ENCODE results near the gene RASGRP4.
"Not testable (repeated sequence)": the region's sequence is repeated elsewhere in the genome, so short reads cannot be mapped to it uniquely, and the experiment has no call there.

GRCh38 chr19:38410407-38410806 is 15.6 kb downstream of the RASGRP4 start:
- not testable (repeated sequence) for TF ChIP-seq EZH2 (IDR thresholded peaks at IDR 0.05; ENCODE audit: low read length, unreplicated experiment); CTCF (conservative IDR thresholded peaks at IDR 0.05; ENCODE audit: low read depth, low read length); EZH2phosphoT487 (IDR thresholded peaks at IDR 0.05; ENCODE audit: borderline replicate concordance, low read length)

Data from PC-3 (cell line).